Measurements from ENCODE around the gene TRIM38.
"Not testable (repeated sequence)": the region's sequence is repeated elsewhere in the genome, so short reads cannot be mapped to it uniquely, and the experiment has no call there.

Gene TRIM38

DNA sequence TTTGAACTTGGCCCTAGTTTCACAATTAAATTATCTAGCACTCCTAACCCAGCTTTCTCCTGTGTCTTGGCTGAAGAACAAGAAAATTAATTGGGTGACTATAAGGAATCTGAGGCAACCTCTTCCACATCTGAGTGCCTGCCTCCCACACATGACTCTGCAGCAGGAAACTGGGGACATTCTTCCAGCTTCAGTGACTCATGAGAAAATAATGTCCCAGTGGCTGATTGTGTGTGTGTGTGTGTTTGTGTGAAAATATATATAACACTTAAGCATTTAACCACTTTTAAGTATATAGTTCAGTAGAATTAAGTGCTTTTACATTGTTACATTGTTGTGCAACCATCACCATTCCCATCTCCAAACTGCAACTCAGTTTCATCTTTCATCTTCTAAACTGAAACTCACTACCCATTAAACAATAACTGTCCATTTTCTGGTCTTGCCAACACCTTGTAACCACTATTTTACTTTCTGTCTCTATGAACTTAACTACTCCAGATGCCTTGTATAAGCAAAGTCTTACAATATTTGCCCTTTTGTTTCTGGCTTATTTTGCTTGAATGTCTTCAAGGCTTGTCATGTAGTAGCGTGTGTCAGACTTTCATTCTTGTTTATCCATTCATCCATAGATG lies 8.7 kb downstream of the TRIM38 start:
- no peak for DNase-seq (ENCODE audit: low read depth)

- no peak for DNase-seq (ENCODE audit: low read depth)
These were observed 9.5 kb downstream of the TRIM38 start for GRCh38 chr6:25972128-25972527.

- no peak for DNase-seq (ENCODE audit: low read depth)
These were observed 10.3 kb downstream of the TRIM38 start for GRCh38 chr6:25972902-25973301.

GRCh38 chr6:25973923-25974555 lies 11.4 kb downstream of the TRIM38 start:
- no peak for DNase-seq (ENCODE audit: low read depth)

DNA sequence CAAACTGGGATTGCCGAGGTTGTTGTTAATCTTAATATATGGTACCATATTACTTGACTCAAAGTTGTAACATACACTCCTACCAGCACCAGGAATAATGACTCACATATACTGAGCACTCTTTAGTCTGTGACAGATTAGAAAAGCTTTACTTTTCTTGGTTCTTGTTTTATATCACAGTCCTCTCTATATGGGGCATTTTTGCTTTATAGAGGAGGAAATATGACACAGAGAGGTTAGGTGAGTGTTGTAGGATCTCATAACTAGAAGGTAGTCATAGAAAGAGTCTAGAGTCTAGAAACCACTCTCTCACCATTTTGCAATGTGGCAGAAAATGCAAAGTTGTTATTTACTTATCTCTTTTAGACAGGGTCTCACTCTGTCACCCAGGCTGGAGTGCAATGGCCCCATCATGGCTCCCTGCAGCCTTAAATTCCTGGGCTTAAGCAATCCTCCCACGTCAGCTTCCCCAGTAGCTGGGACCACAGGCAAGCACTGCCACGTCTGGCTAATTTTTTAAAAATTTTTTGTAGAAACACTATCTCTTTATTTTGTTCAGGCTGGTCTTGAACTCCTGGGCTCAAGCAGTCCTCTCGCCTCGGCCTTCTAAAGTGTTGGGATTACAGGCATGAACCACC lies 13.4 kb downstream of the TRIM38 start:
- no peak for DNase-seq (ENCODE audit: low read depth)

GRCh38 chr6:25980935-25981334 lies 18.3 kb downstream of the TRIM38 start:
- DNase-seq (ENCODE audit: low read depth): no peak

DNA sequence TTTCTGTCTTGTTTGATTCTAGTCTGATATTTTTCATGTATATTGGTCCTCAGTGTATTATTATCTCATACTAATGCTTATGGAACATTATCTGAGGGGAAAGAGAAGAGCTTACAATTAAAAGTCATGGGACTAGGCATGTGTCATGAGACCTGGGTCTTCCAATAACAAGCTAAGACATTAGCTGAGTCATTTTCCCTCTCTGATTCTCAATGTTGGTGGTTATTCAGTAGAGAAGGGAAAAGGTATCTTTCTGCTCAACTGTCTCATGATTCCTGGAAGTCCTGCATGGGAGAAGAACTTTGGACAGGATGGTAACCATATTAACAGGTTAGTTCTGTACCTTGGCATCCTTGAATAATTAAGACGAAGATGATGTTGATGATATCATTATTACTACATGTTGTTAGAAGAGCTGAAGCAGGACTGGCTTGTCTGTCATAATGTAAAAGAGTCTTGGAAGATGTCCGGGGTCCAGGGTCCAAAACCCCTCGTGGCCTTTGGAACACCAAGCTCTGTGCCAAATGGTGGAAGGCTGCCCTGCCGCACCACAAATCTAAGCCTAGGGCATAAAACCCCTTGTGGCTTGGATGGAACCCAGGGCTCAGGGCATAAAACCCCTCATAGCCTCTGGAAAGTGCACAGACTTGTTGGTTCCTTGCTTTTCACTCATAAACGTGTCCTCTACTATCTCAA lies 19.1 kb downstream of the TRIM38 start:
- DNase-seq (ENCODE audit: low read depth): no peak

GRCh38 chr6:25984265-25984664 lies 21.7 kb downstream of the TRIM38 start:
- DNase-seq (ENCODE audit: low read depth): no peak

DNA sequence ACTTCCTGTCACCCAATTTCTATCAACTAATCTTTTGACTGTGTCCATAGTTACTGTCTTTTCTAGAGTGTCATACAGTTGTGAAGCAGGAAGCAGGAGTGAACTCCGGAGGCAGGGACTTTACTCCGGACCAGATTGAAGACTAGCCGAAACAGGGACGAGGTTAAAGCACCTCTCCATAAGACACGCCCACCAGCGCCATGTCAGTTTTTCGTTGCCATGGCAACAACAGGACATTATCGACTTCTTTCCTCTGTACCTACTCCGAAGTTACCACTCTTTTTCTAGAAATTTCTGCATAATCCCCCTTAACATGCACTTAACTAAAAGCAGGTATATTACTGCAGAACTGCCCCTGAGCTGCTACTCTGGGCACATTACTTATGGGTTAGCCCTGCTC lies 25.2 kb downstream of the TRIM38 start:
- DNase-seq (ENCODE audit: low read depth): no peak

DNA sequence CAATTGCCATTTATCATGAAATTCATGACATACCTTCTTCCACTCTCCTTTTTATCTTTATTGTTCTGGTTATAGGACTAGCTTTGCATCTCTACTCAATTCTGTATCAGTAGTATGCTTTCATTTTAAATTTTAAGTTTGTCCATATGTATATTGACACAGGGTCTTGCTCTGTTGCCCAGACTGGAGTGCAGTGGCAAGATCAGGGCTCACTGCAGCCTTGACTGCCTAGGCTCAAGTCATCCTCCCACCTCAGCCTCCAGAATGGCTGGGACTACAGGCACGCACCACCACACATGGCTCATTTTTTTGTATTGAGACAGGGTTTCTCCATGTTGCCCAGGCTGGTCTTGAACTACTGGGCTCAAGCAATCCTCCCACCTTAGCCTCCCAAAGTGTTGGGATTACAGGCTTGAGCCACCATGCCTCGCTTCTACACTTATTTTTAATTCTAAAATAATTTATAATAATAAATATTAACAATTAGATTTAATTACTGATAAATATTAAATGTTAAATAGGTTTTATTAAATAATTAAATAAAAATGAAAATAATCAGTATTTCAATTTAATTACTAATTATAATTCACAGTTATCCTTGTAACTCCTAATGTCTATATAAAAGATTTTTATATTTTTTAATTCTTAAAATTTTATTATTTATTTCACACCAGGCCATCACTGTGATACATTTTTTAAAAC lies 27.7 kb downstream of the TRIM38 start:
- no peak for DNase-seq (ENCODE audit: low read depth)

DNA sequence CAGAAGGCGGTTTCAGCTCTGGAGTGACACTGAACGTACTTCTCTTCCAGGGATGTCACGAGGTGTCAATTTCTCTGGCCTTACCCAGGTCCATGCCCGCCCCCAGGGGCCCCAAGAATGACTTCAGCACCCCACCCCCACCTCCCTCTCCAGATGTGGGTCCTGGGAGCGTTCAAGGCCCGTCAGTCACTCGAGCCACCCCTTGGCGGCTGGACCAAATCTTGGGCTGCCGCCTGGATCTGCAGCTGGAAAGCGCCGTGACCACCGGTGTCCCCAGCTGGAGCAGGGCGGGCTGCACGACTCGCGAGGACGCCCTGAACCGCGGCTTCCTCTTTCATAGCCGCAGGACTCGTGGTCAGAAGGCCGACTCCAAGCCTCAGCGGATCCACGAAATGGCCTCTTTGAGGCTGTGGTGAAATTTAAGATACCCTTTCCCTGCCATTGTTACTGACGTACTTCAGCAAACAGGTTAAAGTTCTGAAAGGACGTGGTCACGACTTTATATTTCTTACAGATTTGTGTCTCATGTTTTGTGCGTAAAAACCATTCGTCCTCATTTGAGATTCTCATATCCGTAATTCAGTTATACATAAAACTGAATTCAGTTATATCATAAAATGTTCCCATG lies 29.3 kb downstream of the TRIM38 start:
- peak; percentile 14 for DNase-seq (ENCODE audit: low read depth)

DNA sequence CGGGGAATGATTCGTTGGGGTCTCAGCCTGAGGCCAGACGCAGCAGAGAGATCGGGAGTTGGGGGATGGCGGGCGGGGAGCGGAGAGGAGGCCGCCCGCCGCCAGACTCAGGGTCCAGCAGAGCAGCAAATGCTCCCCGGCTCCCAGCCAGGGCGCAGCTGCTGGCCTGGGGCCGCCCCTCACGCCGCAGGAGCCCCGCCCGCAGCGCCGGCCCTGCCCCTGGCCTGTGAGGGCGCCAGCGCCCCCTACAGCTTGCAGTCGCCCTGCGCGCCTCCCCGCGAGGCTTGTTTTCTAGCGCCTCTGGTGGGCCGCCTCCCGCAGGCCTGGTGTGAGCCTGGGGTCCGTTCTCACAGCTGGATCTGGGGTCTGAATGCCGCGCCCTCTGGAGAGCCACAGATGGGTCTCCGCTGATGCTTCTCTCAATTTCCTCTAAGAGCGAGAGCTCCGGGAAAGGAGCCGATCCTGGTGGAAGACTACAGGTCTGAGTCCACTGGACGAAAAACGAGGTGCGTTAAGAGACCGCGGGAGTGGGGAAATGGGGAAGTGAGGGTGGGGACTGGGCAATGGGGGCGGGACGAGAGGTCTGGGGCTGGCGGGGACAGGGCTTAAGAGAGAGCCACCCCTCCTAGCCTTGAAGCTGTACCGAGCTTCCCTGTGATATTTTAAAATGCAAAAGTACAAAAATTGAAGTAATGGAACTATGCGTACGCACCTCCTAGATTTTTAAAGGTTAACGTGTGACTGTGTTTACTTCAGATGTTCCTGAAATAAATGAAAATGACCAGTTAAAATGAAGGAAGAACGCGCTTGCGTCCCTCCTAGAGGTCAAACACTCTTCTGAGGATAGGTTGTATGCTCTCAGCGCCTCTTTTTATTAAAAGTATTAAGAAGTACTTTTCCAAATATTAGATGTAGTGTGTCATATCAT lies 30.1 kb downstream of the TRIM38 start:
- DNase-seq (ENCODE audit: low read depth): peak; percentile 91

GRCh38 chr6:25993341-25993684 lies 30.7 kb downstream of the TRIM38 start:
- not testable (repeated sequence) for DNase-seq (ENCODE audit: low read depth)

- DNase-seq (ENCODE audit: low read depth): no peak
These were observed 32.9 kb downstream of the TRIM38 start for GRCh38 chr6:25995507-25995906.

- no peak for DNase-seq (ENCODE audit: low read depth)
These were observed 35.3 kb downstream of the TRIM38 start for GRCh38 chr6:25997921-25998320.

- DNase-seq (ENCODE audit: low read depth): no peak
These were observed 35.8 kb downstream of the TRIM38 start for GRCh38 chr6:25998379-25998778.

GRCh38 chr6:25999225-25999624 lies 36.6 kb downstream of the TRIM38 start:
- not testable (repeated sequence) for DNase-seq (ENCODE audit: low read depth)

DNA sequence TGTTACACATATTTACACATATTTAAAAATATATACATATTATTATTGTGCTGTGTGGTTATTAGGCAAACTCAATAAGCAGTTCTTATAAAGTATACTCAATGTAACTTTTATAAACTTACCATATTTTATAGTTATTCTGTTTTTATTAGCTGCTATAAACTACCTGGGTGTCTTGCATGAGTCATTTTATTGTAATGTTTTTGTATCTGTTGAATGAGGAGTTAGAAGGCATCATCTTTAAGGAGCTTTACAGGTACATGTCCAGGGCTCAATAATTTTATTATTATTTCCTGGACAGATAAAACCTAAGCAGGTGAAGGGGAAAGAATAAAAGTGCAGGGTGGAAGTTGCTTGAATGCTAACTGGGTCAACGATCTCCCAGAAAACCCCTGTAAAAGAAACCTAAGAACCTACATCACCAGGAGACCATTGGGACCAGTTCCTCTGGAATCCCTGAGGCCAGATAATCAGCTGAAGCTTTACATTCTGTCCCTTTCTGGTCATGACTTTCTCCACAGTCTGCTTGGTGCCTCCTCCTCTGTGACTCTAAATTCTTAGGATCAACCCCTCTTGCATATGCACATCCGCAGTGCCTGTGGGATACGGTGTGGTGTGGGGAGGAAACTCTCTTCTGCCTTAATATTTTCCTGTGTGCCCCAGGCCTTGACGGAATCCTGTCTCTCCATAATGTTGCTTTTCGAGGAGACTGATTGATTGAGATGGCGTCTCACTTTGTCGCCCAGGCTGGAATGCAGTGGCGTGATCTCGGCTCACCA lies 38.0 kb downstream of the TRIM38 start:
- DNase-seq (ENCODE audit: low read depth): no peak

GRCh38 chr6:26003102-26003694 lies 40.6 kb downstream of the TRIM38 start:
- DNase-seq (ENCODE audit: low read depth): peak; percentile 36
